A549 treated with Hydrocortisone at 1 μM for 4 hours (cell line): Measurements from ENCODE around the gene SURF1. TPM values are rescaled to one million over a fixed set of nuclear protein-coding genes. Genes with fewer than 3 reads are reported as not detected.

Experiments
- total RNA-seq: library from RNA; stranded (reverse); fragments of 200-300 nt; extraction: Qiagen RNA extraction; gene quantifications from 5 replicates; pipeline ENCODE4 v1.2.3, GENCODE V29; 2022

The SURF1 gene
- 33.4 to 49.3 TPM (median 45.1 TPM) in 5 replicates for total RNA-seq

GRCh38 chr9:133356391-133357091 is at the start of gene SURF1, which contains the start of gene SURF2:
TSS of gene SURF1 (minus strand) at chr9:133356487. CDS start at chr9:133356453, 34 bp downstream.
TSS of gene SURF2 (plus strand) at chr9:133356550. CDS start at chr9:133356593, 43 bp downstream.

GRCh38 chr9:133375724-133376654 is 19.7 kb upstream of the SURF1 start, which contains the start of the genes STKLD1 and SURF4:
TSS of gene STKLD1 (plus strand) at chr9:133376366. CDS start at chr9:133376474, 108 bp downstream.
TSS of gene SURF4 (minus strand) at chr9:133376060. CDS start at chr9:133375969, 91 bp downstream.

GRCh38 chr9:133347985-133348717 is 8.1 kb downstream of the SURF1 start, which contains the start of the genes MED22 and RPL7A:
TSS of gene MED22 (minus strand) at chr9:133348131. CDS start at chr9:133346662, 1,469 bp downstream.
TSS of gene RPL7A (plus strand) at chr9:133348218. CDS start at chr9:133348244, 26 bp downstream.

GRCh38 chr9:133335924-133336811 is 20.1 kb downstream of the SURF1 start, which contains the start of gene SURF6:
TSS of gene SURF6 (minus strand) at chr9:133336188. CDS start at chr9:133336132, 56 bp downstream.

Other genes with a start within 250 kb of the SURF1 start
- 23.7 to 27.9 TPM (median 25.9 TPM) in 5 replicates for gene RALGDS, start 235.2 kb downstream of the SURF1 start, total RNA-seq
- gene GBGT1, start 192.6 kb downstream of the SURF1 start, total RNA-seq, result 1.5 to 2.5 TPM (median 1.7 TPM) in 5 replicates
- not detected in 5 replicates for gene OBP2B, start 147.2 kb downstream of the SURF1 start, total RNA-seq
- gene ABO, start 81.3 kb downstream of the SURF1 start, total RNA-seq, result not detected in 5 replicates
- gene SURF6, start 20.3 kb downstream of the SURF1 start, total RNA-seq, result 21.5 to 29.5 TPM (median 24.1 TPM) in 5 replicates
- 24.5 to 31.5 TPM (median 29.3 TPM) in 5 replicates for gene MED22, start 8.4 kb downstream of the SURF1 start, total RNA-seq
- gene RPL7A, start 8.3 kb downstream of the SURF1 start, total RNA-seq, result 3,185 to 3,532 TPM (median 3,382 TPM) in 5 replicates
- 37.7 to 50.1 TPM (median 45.7 TPM) in 5 replicates for gene SURF2, start 63 bp upstream of the SURF1 start, total RNA-seq
- gene SURF4, start 19.6 kb upstream of the SURF1 start, total RNA-seq, result 193 to 208 TPM (median 196 TPM) in 5 replicates
- gene STKLD1, start 19.9 kb upstream of the SURF1 start, total RNA-seq, result 0.53 to 1.2 TPM (median 0.81 TPM) in 5 replicates
- gene REXO4, start 61.5 kb upstream of the SURF1 start, total RNA-seq, result 32.4 to 36.5 TPM (median 32.9 TPM) in 5 replicates
- 0.51 to 0.73 TPM (median 0.56 TPM) in 5 replicates for gene ADAMTS13, start 65.9 kb upstream of the SURF1 start, total RNA-seq
- gene CACFD1, start 103.5 kb upstream of the SURF1 start, total RNA-seq, result 3.9 to 5.2 TPM (median 4.4 TPM) in 5 replicates
- gene SLC2A6, start 122.6 kb upstream of the SURF1 start, total RNA-seq, result 16.7 to 23.1 TPM (median 19.9 TPM) in 5 replicates
- not detected in 5 replicates for gene MYMK, start 168.5 kb upstream of the SURF1 start, total RNA-seq
- not detected in 5 replicates for gene ADAMTSL2, start 178.2 kb upstream of the SURF1 start, total RNA-seq